HUDEP-2 (cell line): Measurements from ENCODE around the gene HOXC13.

ENCODE experiments used
- DNase-seq, 76 experiments: peaks; one replicate each; lab custom pipeline; 2025; ENCODE audit not compliant: unreplicated experiment in 76 of 76; lab: John Stamatoyannopoulos, UW

HOXC13 gene, protein sequence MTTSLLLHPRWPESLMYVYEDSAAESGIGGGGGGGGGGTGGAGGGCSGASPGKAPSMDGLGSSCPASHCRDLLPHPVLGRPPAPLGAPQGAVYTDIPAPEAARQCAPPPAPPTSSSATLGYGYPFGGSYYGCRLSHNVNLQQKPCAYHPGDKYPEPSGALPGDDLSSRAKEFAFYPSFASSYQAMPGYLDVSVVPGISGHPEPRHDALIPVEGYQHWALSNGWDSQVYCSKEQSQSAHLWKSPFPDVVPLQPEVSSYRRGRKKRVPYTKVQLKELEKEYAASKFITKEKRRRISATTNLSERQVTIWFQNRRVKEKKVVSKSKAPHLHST

DNA sequence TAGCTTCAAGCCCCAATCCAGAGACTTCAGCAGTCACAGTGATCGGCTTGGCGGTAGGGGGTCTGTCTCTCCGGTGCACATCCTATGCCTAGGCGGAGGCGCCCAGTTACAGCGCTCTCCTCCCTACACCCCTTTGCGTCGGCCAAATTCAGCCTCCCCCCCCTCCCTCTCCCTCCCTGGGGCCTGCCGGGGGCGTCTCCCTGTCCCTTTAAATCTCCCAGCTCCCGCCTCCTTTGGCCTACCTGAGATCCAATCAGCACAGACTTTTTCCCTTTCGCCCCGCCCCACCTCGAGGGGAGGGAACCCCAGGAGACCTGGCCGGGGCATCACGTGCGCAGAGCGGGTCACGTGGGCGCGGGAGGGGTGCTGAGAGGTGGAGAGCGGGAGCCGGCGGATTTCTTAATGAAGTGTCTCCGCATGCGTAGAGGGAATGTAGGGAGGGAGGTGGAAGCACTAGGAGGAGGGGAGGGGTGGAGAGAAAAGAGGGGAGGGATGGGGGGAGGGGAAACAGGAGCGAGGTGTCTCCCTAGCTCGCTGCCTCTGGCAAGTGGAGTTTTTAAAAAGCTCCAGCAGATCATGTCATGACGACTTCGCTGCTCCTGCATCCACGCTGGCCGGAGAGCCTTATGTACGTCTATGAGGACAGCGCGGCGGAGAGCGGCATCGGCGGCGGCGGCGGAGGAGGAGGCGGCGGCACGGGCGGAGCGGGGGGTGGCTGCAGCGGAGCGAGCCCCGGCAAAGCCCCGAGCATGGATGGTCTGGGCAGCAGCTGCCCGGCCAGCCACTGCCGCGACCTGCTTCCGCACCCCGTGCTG is at the start of gene HOXC13:
Gene HOXC13 (plus strand): TSS at position 506 of the 815 bp plus-strand sequence. CDS start 76 bp downstream, at position 582.
- peak in 43 of 76 experiments; percentile 5 to 68 (median 23) for DNase-seq

DNA sequence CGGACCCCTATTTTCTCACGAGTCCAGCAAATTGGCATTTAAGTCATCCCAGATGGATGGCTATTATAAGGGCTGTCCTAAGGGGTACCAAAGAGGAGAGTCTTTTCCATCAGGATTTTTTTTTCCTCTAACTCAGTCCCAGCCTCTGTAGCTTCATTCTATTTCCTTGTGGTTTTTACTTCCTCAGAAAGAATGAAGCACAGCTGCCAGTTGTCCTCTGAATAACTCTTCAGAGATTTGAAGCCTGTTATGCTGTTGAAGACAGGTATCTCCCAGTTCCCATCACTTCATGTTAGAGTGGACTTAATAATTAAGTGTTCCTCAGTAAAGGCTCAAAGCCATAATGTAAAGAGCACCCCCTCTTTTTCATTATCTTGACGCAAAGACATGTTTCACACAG is 48.5 kb upstream of the HOXC13 start:
- DNase-seq, result no peak

DNA sequence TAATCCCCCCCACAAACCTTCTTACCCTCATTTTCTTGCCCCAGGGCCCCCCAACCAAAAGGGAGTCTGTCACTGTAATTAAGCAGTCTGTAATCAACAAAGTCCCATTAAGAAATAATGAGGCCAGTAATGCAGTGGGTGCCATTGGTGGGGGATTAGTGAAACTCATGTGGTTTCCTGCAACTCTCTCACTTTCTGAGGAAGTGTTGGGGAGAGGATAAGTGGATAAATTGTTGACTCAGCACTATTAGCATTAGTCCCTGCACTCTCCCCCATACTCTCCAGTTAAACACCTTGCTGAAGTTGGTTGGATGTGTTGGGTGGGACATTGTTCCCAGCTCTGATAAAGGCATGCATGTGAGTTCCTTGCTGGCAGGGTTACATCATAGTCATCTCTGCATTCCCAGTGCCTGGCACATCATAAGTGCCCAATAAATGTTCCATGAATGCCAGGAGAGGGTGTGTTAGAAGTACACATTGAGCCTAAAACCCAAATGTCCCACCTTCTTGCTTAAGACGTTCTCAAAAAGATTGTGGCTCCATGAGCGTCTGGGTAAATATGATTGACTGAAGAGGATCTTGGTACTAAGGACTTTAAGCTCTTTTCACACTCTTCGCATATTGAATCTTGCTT is 45.8 kb upstream of the HOXC13 start:
- no peak for DNase-seq

DNA sequence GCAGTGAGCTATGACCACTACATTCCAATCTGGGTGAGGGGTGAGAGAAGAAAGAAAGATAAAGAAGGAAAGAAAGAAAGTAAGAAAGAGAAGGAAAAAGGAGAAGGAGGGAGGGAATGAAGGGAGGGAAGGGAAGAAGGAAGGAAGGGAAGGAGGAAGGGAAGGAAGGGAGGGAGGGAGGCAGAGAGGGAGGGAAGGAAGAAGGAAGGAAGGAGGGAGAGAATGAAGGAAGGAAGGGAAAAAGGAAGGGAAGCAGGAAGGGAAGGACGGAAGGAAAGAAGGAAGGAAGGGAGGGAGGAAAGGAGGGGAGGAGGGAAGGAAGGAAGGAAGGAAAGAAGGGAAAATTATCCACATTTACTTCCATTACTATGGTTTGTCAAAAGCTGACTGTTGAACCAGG is 39.4 kb upstream of the HOXC13 start:
- DNase-seq, result no peak

DNA sequence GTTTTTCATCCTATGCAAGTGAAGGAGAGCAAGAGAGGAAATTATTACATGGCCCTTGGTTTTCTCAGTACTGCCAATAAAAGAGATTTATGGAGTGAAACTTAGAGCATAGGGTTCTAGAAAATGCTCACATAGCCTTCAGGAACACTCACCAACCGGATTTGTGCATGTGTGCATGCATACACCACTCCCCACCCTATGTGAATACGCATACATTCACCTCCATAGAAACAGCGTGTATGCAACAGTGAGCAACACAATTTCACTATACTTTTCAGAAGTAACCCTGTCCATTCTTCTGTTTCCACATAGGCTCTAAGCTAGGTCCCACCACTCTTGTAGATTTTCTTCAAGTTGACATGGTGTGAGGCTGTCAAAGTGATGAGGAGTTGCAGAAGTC is 31.5 kb upstream of the HOXC13 start:
- DNase-seq, result no peak

DNA sequence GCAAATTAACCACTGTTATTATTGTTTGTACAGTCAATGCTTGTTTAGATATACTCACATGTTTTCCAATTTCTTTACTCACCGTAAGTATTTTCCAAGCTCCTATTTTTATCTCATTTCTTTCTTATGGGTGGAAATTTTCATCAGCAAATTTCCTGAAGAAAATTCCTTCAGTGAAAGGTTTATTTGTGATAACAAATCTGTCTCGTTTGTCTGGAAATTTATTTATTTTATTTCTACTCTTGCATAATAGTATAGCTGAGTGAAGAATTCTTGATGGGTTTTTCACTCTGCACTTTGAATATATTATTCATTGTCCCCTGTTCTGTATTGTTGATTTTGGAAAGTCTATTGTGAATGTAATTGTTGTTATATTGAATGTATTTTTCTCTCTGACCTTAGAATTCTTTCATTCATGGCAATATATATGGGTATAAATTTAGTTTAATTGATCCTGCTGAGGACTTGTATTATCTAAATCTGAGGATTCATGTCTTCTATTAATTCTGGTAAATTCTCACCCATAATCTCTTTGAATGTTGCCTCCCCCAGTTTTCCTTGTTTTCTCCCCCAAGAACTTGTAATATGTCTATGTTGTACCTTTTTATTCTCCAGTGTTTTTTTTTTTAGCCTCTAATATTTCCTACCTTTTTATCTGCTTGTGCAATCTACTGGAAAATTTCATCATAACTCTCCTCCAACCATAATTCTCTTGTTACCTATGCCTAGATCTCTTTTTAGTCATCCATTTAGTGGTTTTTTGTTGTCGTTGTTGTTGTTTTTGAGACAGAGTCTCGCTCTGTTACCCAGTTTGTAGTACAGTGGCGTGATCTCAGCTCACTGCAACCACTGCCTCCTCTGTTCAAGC is 21.6 kb upstream of the HOXC13 start:
- no peak for DNase-seq

DNA sequence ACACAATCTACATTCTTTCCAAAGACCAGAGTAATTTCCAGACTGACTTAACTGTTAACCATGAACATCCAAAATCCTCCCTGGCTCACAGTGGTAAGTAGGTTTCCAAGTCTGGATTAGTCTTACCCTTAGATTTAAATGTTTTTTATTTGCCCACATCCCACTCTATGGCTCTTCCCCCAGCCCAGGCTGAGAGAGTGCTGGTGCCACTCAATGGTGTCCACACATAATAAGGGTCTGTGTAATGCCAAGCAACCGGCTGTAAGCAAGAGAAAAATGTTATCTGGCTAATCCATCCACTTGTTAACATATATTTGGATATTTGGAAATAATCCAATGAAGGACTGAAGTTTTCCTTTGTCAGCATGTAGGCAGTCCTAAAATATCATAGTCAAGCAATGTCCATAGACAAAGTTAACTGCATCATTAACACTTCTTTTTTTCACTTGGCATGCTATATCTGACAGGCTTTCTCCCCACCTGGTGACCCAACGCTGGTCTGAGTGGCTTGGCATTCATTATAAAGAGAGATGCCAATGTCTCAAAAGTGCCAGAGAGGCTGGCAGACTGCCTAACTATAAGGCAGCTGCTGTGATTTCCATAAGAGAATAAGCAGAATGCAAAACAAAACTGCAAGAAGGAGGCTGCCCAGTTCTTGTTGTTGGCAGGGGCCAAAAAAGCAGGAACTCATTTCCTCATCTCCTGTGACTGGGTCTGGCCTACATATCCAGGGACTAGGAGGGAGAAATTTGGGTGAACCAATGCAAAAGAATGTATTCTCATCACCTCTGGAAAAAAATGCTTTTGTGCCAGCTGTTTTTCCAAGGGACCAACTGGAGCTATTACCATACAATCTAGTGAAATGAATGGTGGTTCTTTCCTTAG is 13.9 kb upstream of the HOXC13 start:
- no peak for DNase-seq

DNA sequence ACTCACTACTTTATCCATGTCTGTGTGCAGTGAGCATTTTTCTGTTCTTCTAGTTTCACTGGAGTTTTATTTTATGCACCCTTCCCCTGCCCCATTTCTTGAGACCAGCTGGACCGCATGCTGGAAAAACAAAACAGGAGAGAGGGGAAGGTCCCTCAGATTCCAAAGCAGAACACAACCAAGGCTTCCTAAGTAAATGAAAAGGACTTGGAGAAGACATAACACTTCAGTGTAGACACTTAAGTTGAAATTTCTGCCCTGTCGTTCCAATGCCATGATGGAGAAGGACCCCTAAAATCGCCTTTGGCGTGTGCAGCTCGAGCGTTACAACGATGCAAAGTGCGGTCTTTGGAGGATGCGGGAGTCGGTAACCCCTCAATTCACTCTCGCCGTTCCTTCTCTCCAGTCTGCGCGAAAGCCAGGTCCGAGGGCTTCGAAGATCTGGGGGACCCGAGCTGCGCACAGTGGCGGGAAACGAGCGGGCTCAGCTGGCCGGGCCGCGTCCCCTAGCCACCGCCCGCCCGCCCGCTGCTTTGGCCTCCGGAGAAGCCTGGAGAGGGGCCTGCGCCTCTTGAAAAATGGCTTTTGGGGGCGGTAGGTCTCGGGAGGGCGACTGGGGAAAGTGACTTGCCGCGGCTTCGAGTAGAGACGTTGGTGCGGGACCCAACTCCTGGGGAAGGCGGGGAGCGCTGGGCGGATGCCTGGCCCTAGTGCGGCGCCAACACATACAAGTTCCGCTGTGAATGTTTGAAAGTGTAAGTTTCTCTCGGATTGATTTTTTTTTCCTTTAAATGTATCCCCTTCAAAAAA is 11.2 kb upstream of the HOXC13 start:
- DNase-seq, result no peak

DNA sequence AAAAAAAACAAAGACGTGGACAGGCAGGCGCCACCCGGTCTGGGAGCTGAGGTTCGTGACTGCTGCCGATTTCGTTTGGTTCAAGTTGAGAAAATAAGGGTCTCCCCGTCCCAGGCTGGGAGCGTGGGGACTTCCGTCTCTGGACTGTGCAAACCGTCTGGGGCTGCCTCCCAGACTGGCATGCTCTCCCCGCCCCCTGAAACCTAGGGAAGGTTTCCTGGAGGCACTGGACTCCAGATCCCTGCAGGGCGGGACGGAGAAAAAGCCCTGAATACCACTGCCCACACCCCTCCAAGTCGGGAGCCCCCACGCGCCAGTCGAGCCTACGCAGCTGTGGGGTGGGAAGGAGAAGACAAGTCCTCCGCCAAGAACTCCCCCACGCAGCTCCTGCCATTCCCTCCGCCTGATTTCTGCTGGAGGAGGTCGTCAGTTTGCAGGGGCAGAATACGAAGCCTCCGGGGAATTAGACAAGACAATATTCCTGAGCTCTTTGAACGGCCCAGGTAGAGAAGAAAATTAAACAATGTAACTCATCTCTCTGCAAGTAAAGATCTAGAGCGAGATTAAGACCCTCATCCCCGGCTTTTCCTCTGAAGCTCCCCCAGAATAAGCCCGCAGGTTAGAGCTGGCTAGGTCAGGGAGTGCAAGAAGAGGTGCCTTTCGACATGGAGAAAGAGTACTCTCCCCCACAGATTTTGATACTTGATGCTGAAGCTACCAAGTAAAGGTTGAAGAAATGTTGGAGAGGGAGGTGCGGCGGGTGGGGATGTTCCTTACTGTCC is 10.4 kb upstream of the HOXC13 start:
- DNase-seq, result no peak

DNA sequence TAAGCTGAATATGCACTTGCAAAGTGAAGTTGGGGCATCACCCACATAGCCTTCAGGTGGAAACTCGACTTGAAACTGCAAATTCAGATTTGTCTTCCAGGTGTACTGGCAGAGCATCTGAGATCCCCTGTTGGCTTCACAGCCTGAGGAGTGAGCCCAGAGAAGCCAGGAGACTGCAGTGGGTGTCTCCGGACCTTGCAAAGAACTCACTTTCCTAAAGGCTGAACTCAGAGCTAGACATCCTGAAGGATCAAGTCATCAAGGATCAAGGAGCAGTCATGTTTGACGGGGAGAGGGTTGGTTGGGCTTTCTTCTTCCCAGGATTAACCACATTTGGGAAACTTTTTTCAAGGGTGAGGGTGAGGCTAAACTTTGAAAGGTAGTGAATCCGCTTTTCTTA is 9.1 kb upstream of the HOXC13 start:
- no peak for DNase-seq

DNA sequence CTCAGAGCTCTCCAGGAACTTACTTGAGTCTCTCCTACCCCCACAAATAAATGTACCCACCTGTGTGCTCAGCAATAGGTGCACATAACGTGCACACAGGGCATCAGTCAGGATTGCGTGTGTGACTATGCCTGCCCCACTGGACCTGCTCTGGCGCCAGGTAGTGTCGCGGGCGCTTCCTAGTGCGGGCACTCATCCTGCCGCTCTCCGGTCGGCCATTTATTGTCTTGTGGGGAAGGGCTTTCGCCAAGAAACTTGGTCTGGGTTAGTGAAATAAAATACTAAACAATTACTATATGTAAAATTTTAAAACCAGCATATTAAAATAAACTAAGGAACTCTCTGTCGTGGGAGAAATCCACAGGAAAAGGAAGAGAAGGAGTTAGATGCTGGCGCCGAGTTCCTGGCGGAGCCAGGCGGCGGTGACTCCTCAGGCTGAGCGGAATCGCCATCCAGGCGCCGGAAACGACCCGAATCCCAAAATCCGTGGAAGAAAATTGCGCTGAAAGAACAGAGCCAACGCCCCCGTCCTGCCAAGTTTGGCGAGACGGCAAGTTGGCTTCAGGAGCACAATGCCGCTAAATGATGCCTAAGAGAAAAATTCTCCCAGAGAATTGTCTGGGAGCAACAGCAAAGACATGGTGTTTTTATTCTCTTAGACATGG is 7.9 kb upstream of the HOXC13 start:
- no peak for DNase-seq

DNA sequence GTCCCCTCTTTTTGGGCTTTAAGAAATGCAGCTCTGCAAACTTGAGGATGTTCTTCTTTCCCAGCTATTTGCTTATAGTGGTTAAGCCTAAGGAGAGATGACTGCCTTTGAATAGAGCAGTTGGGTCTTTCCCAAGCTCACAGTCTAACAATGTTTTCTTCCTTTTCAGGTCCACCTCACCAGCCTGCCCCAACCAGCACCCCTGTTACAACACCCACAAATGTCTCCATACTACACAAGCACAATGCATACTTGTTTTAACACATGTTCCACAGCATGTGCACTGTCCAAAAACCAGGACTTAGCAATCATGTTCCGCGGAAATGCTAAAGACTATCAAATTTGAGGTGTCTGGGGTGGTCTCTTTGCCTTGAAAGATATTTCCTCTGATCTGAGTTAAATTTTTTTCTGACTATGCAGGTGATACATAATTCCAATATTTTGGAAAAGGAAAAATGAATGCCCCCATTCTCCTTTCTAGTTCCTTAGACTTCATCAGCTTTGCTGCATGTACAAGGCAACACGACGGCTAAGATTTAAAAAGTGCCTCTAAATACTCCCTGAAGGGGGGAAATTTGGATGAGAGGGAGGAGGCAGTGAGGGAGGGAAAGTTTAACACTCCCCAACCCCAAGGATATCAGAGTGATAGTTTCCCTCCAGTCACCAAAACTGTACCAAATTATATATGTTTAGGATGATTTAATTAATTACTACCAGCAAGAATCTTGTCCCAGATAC is 6.6 kb upstream of the HOXC13 start:
- no peak for DNase-seq

DNA sequence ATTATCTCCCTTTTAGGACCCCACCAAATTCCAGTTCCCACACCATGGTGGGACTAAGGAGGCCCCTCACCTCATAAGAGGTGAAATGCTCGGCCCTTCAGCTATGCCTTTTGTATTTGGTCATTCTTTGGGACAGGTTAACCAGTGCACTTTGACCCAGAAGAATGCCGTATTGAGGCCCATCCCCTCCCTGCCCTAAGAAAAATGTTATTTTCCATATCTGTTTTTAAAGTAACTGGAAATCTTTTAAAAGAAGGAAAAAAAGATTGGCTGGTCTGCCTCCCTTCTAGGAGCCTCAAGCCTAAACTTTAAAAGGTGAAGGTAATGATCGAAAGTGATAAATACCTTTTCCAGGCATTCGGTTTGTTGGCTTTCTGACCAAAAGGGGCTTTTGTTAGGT is 5.7 kb upstream of the HOXC13 start:
- no peak for DNase-seq

DNA sequence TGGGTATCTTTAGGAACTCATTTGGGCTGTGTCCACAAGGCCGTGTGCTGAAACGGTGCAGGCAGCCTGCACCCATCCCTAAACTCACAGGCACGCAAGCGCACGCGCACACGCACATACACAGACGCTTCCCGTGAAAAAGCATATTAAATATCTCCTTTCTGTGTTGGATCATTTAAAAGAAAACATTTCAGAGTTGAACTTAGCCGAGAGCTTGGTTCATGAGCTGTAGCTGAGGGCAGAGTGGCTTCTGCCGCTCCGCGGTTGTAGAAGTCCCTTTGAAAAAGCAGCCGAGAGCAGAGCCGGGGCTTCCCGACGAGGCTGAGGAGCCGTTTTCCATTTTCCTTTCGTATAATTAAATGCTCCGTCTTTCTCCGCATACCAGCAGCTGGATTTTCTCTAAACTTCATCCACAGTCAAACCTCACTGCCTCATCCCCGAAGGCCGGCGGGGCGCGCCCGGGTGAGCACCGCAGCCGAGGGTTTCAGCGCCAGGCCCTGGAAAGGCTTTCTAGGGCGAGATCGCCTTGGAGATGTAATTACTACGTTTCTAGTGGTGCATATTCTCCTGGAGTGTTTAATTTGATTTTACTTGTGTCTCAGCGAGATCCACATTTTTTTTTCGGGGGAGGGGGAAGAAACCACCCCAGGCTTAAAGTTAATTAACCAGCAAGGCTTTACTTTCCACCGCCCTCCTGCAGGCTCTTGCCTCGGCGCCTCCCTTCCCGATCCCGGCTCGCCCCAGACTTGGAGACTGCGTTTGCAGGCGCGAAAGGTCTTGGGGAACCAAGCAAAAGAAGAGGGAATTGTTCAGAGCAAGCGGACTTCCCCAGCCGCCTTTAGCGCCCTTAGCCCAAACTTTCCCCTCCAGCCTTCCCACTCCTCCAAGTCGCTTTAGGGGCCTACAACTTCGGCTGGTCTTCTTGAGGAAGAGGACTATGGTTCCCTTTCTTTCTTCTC is 3.0 kb upstream of the HOXC13 start:
- no peak for DNase-seq

DNA sequence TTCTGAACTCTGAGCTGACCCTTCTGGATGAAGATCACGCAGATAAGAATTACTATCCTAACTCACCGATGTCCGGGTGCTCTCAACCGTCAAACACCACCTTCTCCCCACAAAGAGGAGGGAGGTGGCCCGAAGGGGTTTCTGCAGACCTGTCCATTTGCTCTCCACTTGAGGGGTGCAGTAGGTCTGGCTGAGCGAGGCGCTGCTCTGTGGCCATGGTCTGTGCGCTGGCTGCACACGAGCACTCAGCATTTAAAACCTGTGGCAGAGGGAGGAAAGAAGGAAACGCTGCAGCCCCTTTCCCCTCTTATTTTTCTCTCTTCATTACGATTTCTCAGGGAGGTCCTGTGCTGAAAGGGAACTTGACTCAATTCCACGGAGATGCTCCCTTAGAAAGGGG is 1.5 kb upstream of the HOXC13 start:
- no peak for DNase-seq
